ENCODE data around the gene CERS6. TPM values are rescaled to one million over a fixed set of nuclear protein-coding genes. Genes with fewer than 3 reads are reported as not detected.

Gene CERS6
- polyA plus RNA-seq, 1 donor from 2014 or later: 59.3 TPM

- Histone ChIP-seq H2AFZ (ENCODE audit: low read depth, low read length) (no peak overlapping the region), H3K79me2 (replicated peaks; ENCODE audit: insufficient read depth, low read length) (no peaks in the 10 kb centered on the region), H3K27ac (ENCODE audit: low read length) (no peak overlapping the region), H3K9ac (ENCODE audit: low read length) (no peak overlapping the region), H3K9me2 (ENCODE audit: insufficient read depth, low read length) (no peaks in the 10 kb centered on the region), H3K27me3 (ENCODE audit: insufficient read depth, low read depth, low read length) (no peaks in the 10 kb centered on the region), H3F3A (ENCODE audit: insufficient read depth, low read length, poor library complexity, severe bottlenecking) (no peaks in the 10 kb centered on the region), H3K9me3 (ENCODE audit: low read length) (no peaks in the 10 kb centered on the region), H3K4me3 (ENCODE audit: low read length) (no peak overlapping the region), H4K20me1 (ENCODE audit: insufficient read depth) (no peaks in the 10 kb centered on the region), H3K4me2 (ENCODE audit: low read length) (no peak overlapping the region), H3K36me3 (ENCODE audit: insufficient read depth, low read length) (peaks cover 13% of the 10 kb centered on the region)
- TF ChIP-seq EP300 (conservative IDR thresholded peaks at IDR 0.05; ENCODE audit: poor library complexity, severe bottlenecking) (no peak), MXI1 (conservative IDR thresholded peaks at IDR 0.05; ENCODE audit: poor library complexity, severe bottlenecking) (no peak), POLR2AphosphoS5 (IDR thresholded peaks at IDR 0.05) (no peak), REST (IDR thresholded peaks at IDR 0.05; ENCODE audit: borderline replicate concordance) (no peak), RAD21 (conservative IDR thresholded peaks at IDR 0.05) (no peak), CTCF (IDR thresholded peaks at IDR 0.05; ENCODE audit: poor library complexity, severe bottlenecking) (no peak), EZH2 (IDR thresholded peaks at IDR 0.05; ENCODE audit: borderline replicate concordance, insufficient read depth, low read length, poor library complexity, severe bottlenecking) (no peak), SMC3 (conservative IDR thresholded peaks at IDR 0.05; ENCODE audit: poor library complexity) (no peak), TAF1 (IDR thresholded peaks at IDR 0.05; ENCODE audit: low read depth) (no peak)
These were observed 309.3 kb downstream of the CERS6 start for GRCh38 chr2:168765401-168765800.

GRCh38 chr2:168766600-168766999, 310.5 kb downstream of the CERS6 start:
- Histone ChIP-seq H3K27ac (ENCODE audit: low read length) (no peak overlapping the region), H3K79me2 (replicated peaks; ENCODE audit: insufficient read depth, low read length) (no peaks in the 10 kb centered on the region), H3K36me3 (ENCODE audit: insufficient read depth, low read length) (peaks cover 13% of the 10 kb centered on the region), H2AFZ (ENCODE audit: low read depth, low read length) (no peak overlapping the region), H3K9ac (ENCODE audit: low read length) (no peak overlapping the region), H3K4me3 (ENCODE audit: low read length) (no peak overlapping the region), H4K20me1 (ENCODE audit: insufficient read depth) (no peaks in the 10 kb centered on the region), H3K9me2 (ENCODE audit: insufficient read depth, low read length) (no peaks in the 10 kb centered on the region), H3K27me3 (ENCODE audit: insufficient read depth, low read depth, low read length) (no peaks in the 10 kb centered on the region), H3K4me2 (ENCODE audit: low read length) (no peak overlapping the region), H3F3A (ENCODE audit: insufficient read depth, low read length, poor library complexity, severe bottlenecking) (no peaks in the 10 kb centered on the region), H3K9me3 (ENCODE audit: low read length) (no peaks in the 10 kb centered on the region)
- no peak for TF ChIP-seq RAD21 (conservative IDR thresholded peaks at IDR 0.05)
- no peak for TF ChIP-seq CTCF (IDR thresholded peaks at IDR 0.05; ENCODE audit: poor library complexity, severe bottlenecking)
- TF ChIP-seq SMC3 (conservative IDR thresholded peaks at IDR 0.05; ENCODE audit: poor library complexity): no peak
- no peak for TF ChIP-seq TAF1 (IDR thresholded peaks at IDR 0.05; ENCODE audit: low read depth)
- TF ChIP-seq POLR2AphosphoS5 (IDR thresholded peaks at IDR 0.05): no peak
- TF ChIP-seq MXI1 (conservative IDR thresholded peaks at IDR 0.05; ENCODE audit: poor library complexity, severe bottlenecking): no peak
- no peak for TF ChIP-seq REST (IDR thresholded peaks at IDR 0.05; ENCODE audit: borderline replicate concordance)
- TF ChIP-seq EP300 (conservative IDR thresholded peaks at IDR 0.05; ENCODE audit: poor library complexity, severe bottlenecking): no peak
- no peak for TF ChIP-seq EZH2 (IDR thresholded peaks at IDR 0.05; ENCODE audit: borderline replicate concordance, insufficient read depth, low read length, poor library complexity, severe bottlenecking)
